Calu3 (cell line): ENCODE data around the gene KRT6A. TPM values are rescaled to one million over a fixed set of nuclear protein-coding genes. Genes with fewer than 3 reads are reported as not detected.

Experiments used
- BruUV-seq: library from RNA; stranded (reverse); fragments of 400-500 nt; replicated peaks from 2 replicates; lab custom pipeline; 2021; lab: Mats Ljungman, UMichigan
- CTCF ChIA-PET: fragments of 300-600 bp; sonication (Branson Sonifier 250); formaldehyde crosslinking; loops from one replicate; lab custom pipeline; 2022; ENCODE audit warnings: antibody characterized with exemption; lab: Charles Lee
- DNase-seq: peaks from one replicate; pipeline ENCODE4 v3.0.0; 2022
- H3K27ac Mint-ChIP-seq: one replicate; pipeline ENCODE4 v1.8.0; 2022; ENCODE audit warnings: mixed read lengths; ENCODE audit not compliant: unreplicated experiment
- H3K27me3 Mint-ChIP-seq: one replicate; pipeline ENCODE4 v1.8.0; 2022; ENCODE audit warnings: mixed read lengths; ENCODE audit not compliant: unreplicated experiment
- H3K36me3 Mint-ChIP-seq: one replicate; pipeline ENCODE4 v1.8.0; 2022; ENCODE audit warnings: mild to moderate bottlenecking, moderate library complexity, mixed read lengths; ENCODE audit not compliant: insufficient read depth, unreplicated experiment
- H3K4me1 Mint-ChIP-seq: one replicate; pipeline ENCODE4 v1.8.0; 2022; ENCODE audit warnings: mild to moderate bottlenecking, low read depth, mixed read lengths; ENCODE audit not compliant: unreplicated experiment
- H3K4me3 Mint-ChIP-seq: one replicate; pipeline ENCODE4 v1.8.0; 2022; ENCODE audit warnings: mild to moderate bottlenecking, low read depth, moderate library complexity, mixed read lengths; ENCODE audit not compliant: unreplicated experiment
- H3K9me3 Mint-ChIP-seq: one replicate; pipeline ENCODE4 v1.8.0; 2022; ENCODE audit warnings: low read depth, mixed read lengths; ENCODE audit not compliant: unreplicated experiment
- CTCF ChIP-seq: fragments of 200-600 bp; IDR thresholded peaks from one replicate; pipeline ENCODE4 v1.8.0; 2022; ENCODE audit warnings: antibody characterized with exemption; ENCODE audit not compliant: unreplicated experiment
- intact Hi-C: fragments of 100-400 bp; cut with micrococcal nuclease; formaldehyde crosslinking; loops from one replicate; pipeline ENCODE4 v1.10.0; 2022; ENCODE audit not compliant: unreplicated experiment
- total RNA-seq: library from RNA; stranded (reverse); gene quantifications from 2 replicates; pipeline ENCODE4 v1.2.3, GENCODE V29; 2022

The KRT6A gene
- total RNA-seq, 1 experiment from 2014 or later, result 0.24 TPM

- intact Hi-C loops, result no loop called here
- no peaks in the 10 kb centered on the region for H3K36me3 Mint-ChIP-seq
- H3K27me3 Mint-ChIP-seq, result peaks cover 62% of the 10 kb centered on the region
- CTCF ChIA-PET, result no interaction called here
- H3K9me3 Mint-ChIP-seq, result no peaks in the 10 kb centered on the region
- no TSS peak for BruUV-seq
- H3K27ac Mint-ChIP-seq, result no peak overlapping the region
- H3K4me3 Mint-ChIP-seq, result no peak overlapping the region
- no peak for TF ChIP-seq CTCF
- H3K4me1 Mint-ChIP-seq, result no peaks in the 10 kb centered on the region
- DNase-seq, result no peak
Observed at GRCh38 chr12:52480073-52480472, 13.0 kb downstream of the KRT6A start.

DNA sequence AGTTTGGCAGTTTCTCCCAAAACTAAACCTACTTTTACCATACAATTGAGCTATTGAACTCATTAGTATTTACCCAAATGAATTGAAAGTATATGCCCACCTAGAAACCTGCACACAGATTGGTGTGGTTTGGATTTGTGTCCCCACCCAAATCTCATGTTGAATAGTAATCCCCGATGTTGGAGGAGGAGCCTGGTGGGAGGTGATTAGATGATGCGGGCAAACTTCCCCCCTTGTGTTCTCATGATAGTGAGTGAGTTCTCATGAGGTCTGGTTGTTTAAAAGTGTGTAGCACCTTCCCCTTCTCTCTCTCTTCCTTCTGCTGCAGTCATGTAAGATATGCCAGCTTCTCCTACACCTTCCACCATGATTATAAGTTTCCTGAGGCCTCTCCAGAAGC lies 15.4 kb downstream of the KRT6A start:
- Mint-ChIP-seq H3K4me3 (no peak overlapping the region), H3K27ac (no peak overlapping the region), H3K27me3 (peaks cover 38% of the 10 kb centered on the region), H3K36me3 (no peaks in the 10 kb centered on the region), H3K4me1 (no peaks in the 10 kb centered on the region), H3K9me3 (no peaks in the 10 kb centered on the region)
- BruUV-seq, result no TSS peak
- TF ChIP-seq CTCF, result no peak
- intact Hi-C loops, result no loop called here
- CTCF ChIA-PET, result interaction anchor here (0.6 kb wide), 1 partner anchor 296 kb away, joined by 3 read pairs; no protein-coding TSS in a partner anchor
- DNase-seq, result no peak

- TF ChIP-seq CTCF, result no peak
- Mint-ChIP-seq H3K27me3 (peaks cover 51% of the 10 kb centered on the region), H3K4me3 (no peak overlapping the region), H3K4me1 (no peaks in the 10 kb centered on the region), H3K27ac (no peak overlapping the region), H3K36me3 (no peaks in the 10 kb centered on the region), H3K9me3 (no peaks in the 10 kb centered on the region)
- no peak for DNase-seq
- CTCF ChIA-PET, result no interaction called here
- BruUV-seq, result no TSS peak
- intact Hi-C loops, result no loop called here
Observed at GRCh38 chr12:52474212-52474611, 18.8 kb downstream of the KRT6A start.

GRCh38 chr12:52473768-52474167 lies 19.3 kb downstream of the KRT6A start, which contains the start of gene KRT6C:
KRT6C (minus strand) TSS chr12:52473805; CDS start chr12:52473737, 68 bp downstream.
- H3K4me3 Mint-ChIP-seq, result no peak within 1 kb of the TSS
- no peaks in the 10 kb centered on the region for H3K4me1 Mint-ChIP-seq
- no peak for TF ChIP-seq CTCF
- H3K9me3 Mint-ChIP-seq, result no peaks in the 10 kb centered on the region
- BruUV-seq, result no TSS peak
- no peak within 1 kb of the TSS for H3K27ac Mint-ChIP-seq
- peaks cover 51% of the 10 kb centered on the region for H3K27me3 Mint-ChIP-seq
- DNase-seq, result no peak
- H3K36me3 Mint-ChIP-seq, result no peaks in the 10 kb centered on the region
- intact Hi-C loops, result no loop called here
- CTCF ChIA-PET, result no interaction called here
